ENCODE data around the gene NR2C2.

DNA sequence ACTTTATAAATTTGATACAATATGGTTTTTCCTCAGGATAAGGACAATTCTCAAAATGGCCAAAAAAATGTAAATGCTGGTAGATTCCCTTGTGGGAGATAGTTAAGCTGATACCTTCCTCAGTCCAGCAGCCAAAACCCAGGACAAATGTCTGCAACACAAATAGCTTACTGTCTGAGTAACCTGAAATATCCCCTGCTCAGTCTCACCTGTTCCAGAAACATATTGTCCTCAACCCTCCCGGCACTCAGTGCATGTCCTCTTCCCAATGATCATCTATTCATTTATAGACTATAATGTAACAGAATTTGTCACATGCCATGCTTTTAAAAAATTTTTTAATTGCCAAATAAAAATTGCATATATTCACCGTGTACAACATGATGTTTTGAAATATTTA, 139.3 kb downstream of the NR2C2 start:
- TF ChIP-seq, protein P1, sequence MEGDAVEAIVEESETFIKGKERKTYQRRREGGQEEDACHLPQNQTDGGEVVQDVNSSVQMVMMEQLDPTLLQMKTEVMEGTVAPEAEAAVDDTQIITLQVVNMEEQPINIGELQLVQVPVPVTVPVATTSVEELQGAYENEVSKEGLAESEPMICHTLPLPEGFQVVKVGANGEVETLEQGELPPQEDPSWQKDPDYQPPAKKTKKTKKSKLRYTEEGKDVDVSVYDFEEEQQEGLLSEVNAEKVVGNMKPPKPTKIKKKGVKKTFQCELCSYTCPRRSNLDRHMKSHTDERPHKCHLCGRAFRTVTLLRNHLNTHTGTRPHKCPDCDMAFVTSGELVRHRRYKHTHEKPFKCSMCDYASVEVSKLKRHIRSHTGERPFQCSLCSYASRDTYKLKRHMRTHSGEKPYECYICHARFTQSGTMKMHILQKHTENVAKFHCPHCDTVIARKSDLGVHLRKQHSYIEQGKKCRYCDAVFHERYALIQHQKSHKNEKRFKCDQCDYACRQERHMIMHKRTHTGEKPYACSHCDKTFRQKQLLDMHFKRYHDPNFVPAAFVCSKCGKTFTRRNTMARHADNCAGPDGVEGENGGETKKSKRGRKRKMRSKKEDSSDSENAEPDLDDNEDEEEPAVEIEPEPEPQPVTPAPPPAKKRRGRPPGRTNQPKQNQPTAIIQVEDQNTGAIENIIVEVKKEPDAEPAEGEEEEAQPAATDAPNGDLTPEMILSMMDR (conservative IDR thresholded peaks at IDR 0.05; ENCODE audit: low read length): no peak
- TF ChIP-seq EZH2phosphoT487 (IDR thresholded peaks at IDR 0.05; ENCODE audit: borderline replicate concordance, low read depth, low read length): no peak

Measured in OCI-LY7 (cell line).